K562 (cell line): ENCODE results near the gene ATP6V0D1. TPM values are rescaled to one million over a fixed set of nuclear protein-coding genes. Genes with fewer than 3 reads are reported as not detected.

Experiments
- E2F4 ChIP-seq: sonication (generic); formaldehyde crosslinking; IDR thresholded peaks from 2 replicates; pipeline ENCODE4 v1.8.0; 2022; ENCODE audit warnings: mild to moderate bottlenecking, low read depth, missing genetic modification reagents
- U2AF1 ChIP-seq: fragments of 200-400 bp; formaldehyde crosslinking; optimal IDR thresholded peaks from 2 replicates; pipeline ENCODE3; 2017; ENCODE audit warnings: mild to moderate bottlenecking, low read depth, low read length, moderate library complexity
- XRCC4 ChIP-seq: IDR thresholded peaks from one replicate; pipeline ENCODE4 v1.6.1; 2011; ENCODE audit not compliant: insufficient read depth, insufficient read length; ENCODE audit errors: extremely low read depth
- ZNF146 ChIP-seq: IDR thresholded peaks from one replicate; pipeline ENCODE4 v1.6.1; 2018; ENCODE audit warnings: missing compliant biosample characterization; ENCODE audit not compliant: unreplicated experiment
- ZNF583 ChIP-seq: fragments of 250-450 bp; sonication (Bioruptor Pico); IDR thresholded peaks from 2 replicates; pipeline ENCODE4 v1.4.0; 2020
- polyA plus RNA-seq, 8 experiments: library from polyadenylated mRNA; depleted of rRNA in 4 of 8; stranded (reverse) in 5 of 8; unstranded in 3 of 8; fragments of >200 nt; fragmentation: Nextera tagmentation in 2 of 8; fragmentation: Illumina TruSeq in 1 of 8; extraction: Ambion mirVana in 2 of 8; extraction: Trizol in 1 of 8; gene quantifications; 2 replicates each; pipeline versions ENCODE4 v1.2.1 to v1.2.3, GENCODE V29; 2011 to 2014; ENCODE audit warnings: inconsistent platforms in 1 of 8, missing spikeins in 1 of 8
- total RNA-seq, 7 experiments: library from RNA; depleted of rRNA in 6 of 7; stranded (reverse); fragments of >200 nt in 6 of 7; fragmentation: Illumina TruSeq in 2 of 7; extraction: Trizol in 2 of 7; gene quantifications; 2 replicates each; pipeline versions ENCODE4 v1.2.1 to v1.2.3, GENCODE V29; 2011 to 2021; ENCODE audit warnings: low replicate concordance in 1 of 7
- TF ChIP-seq, protein P1 (sequence below): conservative IDR thresholded peaks from 2 replicates; pipeline ENCODE4 v1.6.1; 2011; ENCODE audit warnings: low read depth, mild to moderate bottlenecking, low read length; ENCODE audit not compliant: control insufficient read depth

The ATP6V0D1 gene
- total and polyA plus RNA-seq, 9 of the 15 experiments (the other 6 are each of a cell fraction or from before 2014, with no cell fraction given), result 23.2 to 69.7 (median 45.6) TPM

- TF ChIP-seq E2F4 (CRISPR knock-in tag), result no peak
- TF ChIP-seq ZNF146 (CRISPR knock-in tag), result no peak
- TF ChIP-seq, protein P1, sequence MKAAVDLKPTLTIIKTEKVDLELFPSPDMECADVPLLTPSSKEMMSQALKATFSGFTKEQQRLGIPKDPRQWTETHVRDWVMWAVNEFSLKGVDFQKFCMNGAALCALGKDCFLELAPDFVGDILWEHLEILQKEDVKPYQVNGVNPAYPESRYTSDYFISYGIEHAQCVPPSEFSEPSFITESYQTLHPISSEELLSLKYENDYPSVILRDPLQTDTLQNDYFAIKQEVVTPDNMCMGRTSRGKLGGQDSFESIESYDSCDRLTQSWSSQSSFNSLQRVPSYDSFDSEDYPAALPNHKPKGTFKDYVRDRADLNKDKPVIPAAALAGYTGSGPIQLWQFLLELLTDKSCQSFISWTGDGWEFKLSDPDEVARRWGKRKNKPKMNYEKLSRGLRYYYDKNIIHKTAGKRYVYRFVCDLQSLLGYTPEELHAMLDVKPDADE, result no peak
- TF ChIP-seq XRCC4, result no peak
- TF ChIP-seq U2AF1, result no peak
- no peak for TF ChIP-seq ZNF583 (CRISPR knock-in tag)
Observed at GRCh38 chr16:67390816-67391423, 90.0 kb downstream of the ATP6V0D1 start (continued).
